Heart left ventricle (tissue), 13 donors: ENCODE measurements around the gene LRRC32.

Source experiments
- POLR2A ChIP-seq, 2 donors: fragments of 450-650 bp; IDR thresholded peaks; one replicate each; pipeline ENCODE4 v1.6.1; 2017; ENCODE audit warnings: antibody characterized with exemption in 2 of 2, mild to moderate bottlenecking in 2 of 2, moderate library complexity in 2 of 2
- TF ChIP-seq, protein P1 (sequence below), 12 donors: fragments of 200-600 bp; sonication (generic) in 4 of 12; IDR thresholded peaks; one replicate each; pipeline versions ENCODE4 v1.5.0 to v1.8.0; 2018 to 2022; ENCODE audit warnings: antibody characterized with exemption in 12 of 12, mild to moderate bottlenecking in 5 of 12
- donor health status: ischemic (EF 13 %, LVEDD 7.1; RV severe dilation, severe dysfunction).
- donor health status: DM: no; HTN: yes; CAD: no.
- donor health status: DM: no; HTN: no; CAD: no.
- donor health status: ischemic (EF 25% LVEDD 6.9; RV normal size, moderate dysfunction).
- donor health status: ischemic (EF 25% LVEDD 5.7; RV mildly dilated, moderate dysfunction).
- donor health status: ischemic (EF 35%, LVEDD 5.7; RV mildly dilated, moderate dysfunction).
- donor health status: nonischemic (EF 11% LVEDD 7.7; RV severe dilation, severe dysfunction).
- donor health status: DM: yes; HTN: yes; CAD: no.
- donor health status: PGD.
- donor health status: ischemic (EF 29% LVEDD 5.4; RV normal size, mild dysfunction).
- donor health status: nonischemic (EF 23%, LVEDD 6.1; RV moderate dilation, normal function).

DNA sequence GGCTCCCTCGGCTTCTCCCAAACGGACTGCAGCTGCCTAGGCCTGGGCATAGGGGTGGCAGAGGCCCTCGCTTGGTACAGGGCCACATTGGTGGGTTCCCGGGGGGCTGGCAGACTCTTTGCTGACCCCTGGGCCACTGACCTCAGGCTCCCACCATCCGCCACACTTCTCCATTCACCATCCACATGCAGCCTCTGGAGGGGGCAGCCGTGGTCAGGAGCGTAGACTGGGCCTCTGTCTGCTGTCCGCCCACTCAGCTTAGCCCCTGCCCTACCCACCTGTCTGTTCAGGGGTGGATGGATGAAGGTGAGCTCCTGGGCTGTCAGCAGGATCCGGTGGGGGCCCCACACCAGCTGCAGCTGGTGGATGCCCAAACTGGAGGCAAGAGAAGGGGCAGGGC, 45.7 kb upstream of the LRRC32 start:
- TF ChIP-seq, protein P1, sequence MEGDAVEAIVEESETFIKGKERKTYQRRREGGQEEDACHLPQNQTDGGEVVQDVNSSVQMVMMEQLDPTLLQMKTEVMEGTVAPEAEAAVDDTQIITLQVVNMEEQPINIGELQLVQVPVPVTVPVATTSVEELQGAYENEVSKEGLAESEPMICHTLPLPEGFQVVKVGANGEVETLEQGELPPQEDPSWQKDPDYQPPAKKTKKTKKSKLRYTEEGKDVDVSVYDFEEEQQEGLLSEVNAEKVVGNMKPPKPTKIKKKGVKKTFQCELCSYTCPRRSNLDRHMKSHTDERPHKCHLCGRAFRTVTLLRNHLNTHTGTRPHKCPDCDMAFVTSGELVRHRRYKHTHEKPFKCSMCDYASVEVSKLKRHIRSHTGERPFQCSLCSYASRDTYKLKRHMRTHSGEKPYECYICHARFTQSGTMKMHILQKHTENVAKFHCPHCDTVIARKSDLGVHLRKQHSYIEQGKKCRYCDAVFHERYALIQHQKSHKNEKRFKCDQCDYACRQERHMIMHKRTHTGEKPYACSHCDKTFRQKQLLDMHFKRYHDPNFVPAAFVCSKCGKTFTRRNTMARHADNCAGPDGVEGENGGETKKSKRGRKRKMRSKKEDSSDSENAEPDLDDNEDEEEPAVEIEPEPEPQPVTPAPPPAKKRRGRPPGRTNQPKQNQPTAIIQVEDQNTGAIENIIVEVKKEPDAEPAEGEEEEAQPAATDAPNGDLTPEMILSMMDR (IDR thresholded peaks at IDR 0.05), result no peak
- TF ChIP-seq POLR2A (IDR thresholded peaks at IDR 0.05), result no peak
